Measurements from ENCODE around the gene NPAS3.
A peak's percentile ranks its signal among the peaks of the same experiment; 100 is the strongest.

The NPAS3 gene

DNA sequence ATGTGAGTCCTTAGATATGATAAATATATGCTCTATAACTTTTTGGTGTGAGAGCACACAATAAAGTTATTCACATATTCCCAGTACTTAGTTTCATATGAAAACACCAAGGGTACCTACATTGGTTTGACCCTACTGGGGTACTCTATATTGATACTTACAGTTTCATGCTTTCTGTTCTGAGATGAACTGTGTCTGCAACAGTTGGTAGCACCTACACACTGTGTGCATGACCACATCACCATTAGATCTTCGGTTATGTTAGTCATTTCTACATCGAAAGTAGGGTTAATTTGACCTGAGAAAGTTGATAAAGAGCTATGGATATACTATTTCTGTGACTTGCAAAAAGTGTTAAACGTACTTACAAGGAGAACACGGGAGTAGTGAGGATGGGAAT lies 337.2 kb downstream of the NPAS3 start:
- Histone ChIP-seq H3K27me3 (replicated peaks) (no peaks in the 10 kb centered on the region), H3K27ac (no peak overlapping the region), H3K36me3 (replicated peaks) (no peaks in the 10 kb centered on the region), H3K4me3 (ENCODE audit: low read depth, low read length) (no peak overlapping the region)
- in situ Hi-C loops (cut with HindIII; ENCODE audit: low pct_ligation_motif_present, low sequenced_read_pairs) = no loop called here
- no peak for TF ChIP-seq CTCF (IDR thresholded peaks at IDR 0.05; ENCODE audit: low read depth, low read length, missing control alignments)
- no peak for DNase-seq

DNA sequence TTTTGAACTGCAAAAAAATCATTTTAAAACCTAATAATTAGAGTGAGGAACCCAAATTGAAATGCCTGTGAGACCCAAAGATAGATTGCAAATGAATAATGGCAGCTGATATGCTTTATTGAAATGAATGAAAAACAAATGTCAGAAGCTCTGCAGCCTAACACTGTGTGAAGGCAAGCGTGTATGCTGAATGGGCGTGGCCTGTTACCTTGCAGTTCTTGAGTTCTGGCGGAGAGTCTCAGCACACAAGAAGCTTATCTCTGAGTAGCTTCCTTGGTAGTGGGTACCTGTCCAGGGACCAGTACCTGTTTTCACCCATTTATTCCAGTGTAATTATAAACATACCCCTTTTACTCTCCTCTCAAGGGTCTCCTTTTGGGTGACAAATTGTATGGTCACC lies 341.2 kb downstream of the NPAS3 start:
- DNase-seq = no peak
- no peak overlapping the region for H3K4me3 ChIP-seq (ENCODE audit: low read depth, low read length)
- no peak for TF ChIP-seq CTCF (IDR thresholded peaks at IDR 0.05; ENCODE audit: low read depth, low read length, missing control alignments)
- H3K27me3 ChIP-seq (replicated peaks) = no peaks in the 10 kb centered on the region
- H3K36me3 ChIP-seq (replicated peaks) = no peaks in the 10 kb centered on the region
- H3K27ac ChIP-seq = no peak overlapping the region
- in situ Hi-C loops (cut with HindIII; ENCODE audit: low pct_ligation_motif_present, low sequenced_read_pairs) = no loop called here

GRCh38 chr14:33280646-33281045 lies 342.0 kb downstream of the NPAS3 start:
- DNase-seq = peak; percentile 38
- TF ChIP-seq CTCF (IDR thresholded peaks at IDR 0.05; ENCODE audit: low read depth, low read length, missing control alignments) = no peak
- Histone ChIP-seq H3K27me3 (replicated peaks) (no peaks in the 10 kb centered on the region), H3K27ac (no peak overlapping the region), H3K36me3 (replicated peaks) (no peaks in the 10 kb centered on the region), H3K4me3 (ENCODE audit: low read depth, low read length) (no peak overlapping the region)
- in situ Hi-C loops (cut with HindIII; ENCODE audit: low pct_ligation_motif_present, low sequenced_read_pairs) = no loop called here

DNA sequence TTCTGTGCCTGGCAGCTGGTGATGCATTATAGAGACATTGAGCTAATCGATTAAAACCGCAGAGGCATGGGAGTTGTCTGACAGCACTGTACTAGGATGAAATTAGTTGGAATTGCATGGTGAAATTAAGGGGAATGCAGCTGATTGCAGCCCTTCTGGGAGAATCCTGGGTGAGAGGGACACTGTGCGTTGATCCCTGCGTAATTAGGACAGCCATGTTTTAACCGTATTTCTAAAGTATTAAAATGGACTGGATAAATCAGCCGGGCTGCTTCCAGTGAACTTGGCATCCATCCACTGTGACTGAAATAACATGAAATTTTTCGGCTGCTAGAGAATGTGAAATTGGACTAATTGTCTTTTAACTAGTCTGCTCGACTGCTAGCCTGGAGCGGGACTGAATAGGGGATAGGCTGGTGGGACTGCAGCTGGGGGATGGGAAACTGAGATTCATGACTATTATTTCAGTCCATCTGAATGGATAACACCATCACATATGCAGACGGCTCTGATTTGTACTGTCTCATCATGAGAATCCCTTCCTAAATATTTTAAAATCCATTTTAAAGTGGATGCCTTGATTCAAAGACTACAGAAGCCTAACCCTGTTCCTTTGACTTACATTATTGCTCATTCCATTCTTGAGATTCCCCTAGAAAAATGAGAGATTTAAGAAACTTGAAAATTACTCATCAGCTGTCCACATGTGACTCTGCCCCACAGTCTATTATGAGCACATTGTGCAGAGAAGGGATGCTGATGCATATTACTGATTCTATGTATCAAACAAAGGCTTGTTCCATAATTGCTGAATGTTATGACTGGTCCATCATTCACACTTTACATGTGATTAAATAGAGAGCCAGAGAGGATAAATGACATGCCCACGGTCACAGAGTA lies 343.9 kb downstream of the NPAS3 start:
- no peaks in the 10 kb centered on the region for H3K27me3 ChIP-seq (replicated peaks)
- no peak overlapping the region for H3K4me3 ChIP-seq (ENCODE audit: low read depth, low read length)
- H3K36me3 ChIP-seq (replicated peaks) = no peaks in the 10 kb centered on the region
- DNase-seq = peak; percentile 5
- no peak for TF ChIP-seq CTCF (IDR thresholded peaks at IDR 0.05; ENCODE audit: low read depth, low read length, missing control alignments)
- in situ Hi-C loops (cut with HindIII; ENCODE audit: low pct_ligation_motif_present, low sequenced_read_pairs) = no loop called here
- no peak overlapping the region for H3K27ac ChIP-seq

GRCh38 chr14:33285902-33286700 lies 347.4 kb downstream of the NPAS3 start:
- Histone ChIP-seq H3K4me3 (ENCODE audit: low read depth, low read length) (no peak overlapping the region), H3K36me3 (replicated peaks) (no peaks in the 10 kb centered on the region), H3K27ac (no peak overlapping the region), H3K27me3 (replicated peaks) (no peaks in the 10 kb centered on the region)
- in situ Hi-C loops (cut with HindIII; ENCODE audit: low pct_ligation_motif_present, low sequenced_read_pairs) = no loop called here
- no peak for DNase-seq
- no peak for TF ChIP-seq CTCF (IDR thresholded peaks at IDR 0.05; ENCODE audit: low read depth, low read length, missing control alignments)
